ENCODE results near the gene TRAPPC10.

The TRAPPC10 gene

DNA sequence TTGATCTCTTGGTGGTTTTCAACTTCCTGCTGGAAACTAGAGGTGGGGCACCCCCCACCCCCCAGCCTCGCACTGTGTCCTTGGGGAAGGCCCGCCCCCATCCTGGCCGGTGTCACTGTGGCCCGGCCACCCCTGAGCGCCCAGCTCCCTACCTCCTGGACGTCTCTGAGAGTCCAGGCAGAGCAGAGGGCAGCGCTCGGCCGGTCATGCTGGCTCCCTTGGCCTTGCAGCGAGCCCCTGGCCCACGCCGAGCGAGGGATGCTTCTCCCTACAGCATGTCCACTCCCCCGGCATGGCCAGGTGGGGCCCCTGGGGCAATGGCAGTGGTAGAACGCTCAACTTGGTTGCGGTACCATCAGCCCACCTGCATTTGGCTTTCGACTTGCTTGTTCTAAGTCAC lies 28.7 kb upstream of the TRAPPC10 start:
- no peak for DNase-seq (ENCODE audit: low spot score)

- no peak for DNase-seq (ENCODE audit: low spot score)
These were observed 28.2 kb upstream of the TRAPPC10 start for GRCh38 chr21:43983860-43984420.

DNA sequence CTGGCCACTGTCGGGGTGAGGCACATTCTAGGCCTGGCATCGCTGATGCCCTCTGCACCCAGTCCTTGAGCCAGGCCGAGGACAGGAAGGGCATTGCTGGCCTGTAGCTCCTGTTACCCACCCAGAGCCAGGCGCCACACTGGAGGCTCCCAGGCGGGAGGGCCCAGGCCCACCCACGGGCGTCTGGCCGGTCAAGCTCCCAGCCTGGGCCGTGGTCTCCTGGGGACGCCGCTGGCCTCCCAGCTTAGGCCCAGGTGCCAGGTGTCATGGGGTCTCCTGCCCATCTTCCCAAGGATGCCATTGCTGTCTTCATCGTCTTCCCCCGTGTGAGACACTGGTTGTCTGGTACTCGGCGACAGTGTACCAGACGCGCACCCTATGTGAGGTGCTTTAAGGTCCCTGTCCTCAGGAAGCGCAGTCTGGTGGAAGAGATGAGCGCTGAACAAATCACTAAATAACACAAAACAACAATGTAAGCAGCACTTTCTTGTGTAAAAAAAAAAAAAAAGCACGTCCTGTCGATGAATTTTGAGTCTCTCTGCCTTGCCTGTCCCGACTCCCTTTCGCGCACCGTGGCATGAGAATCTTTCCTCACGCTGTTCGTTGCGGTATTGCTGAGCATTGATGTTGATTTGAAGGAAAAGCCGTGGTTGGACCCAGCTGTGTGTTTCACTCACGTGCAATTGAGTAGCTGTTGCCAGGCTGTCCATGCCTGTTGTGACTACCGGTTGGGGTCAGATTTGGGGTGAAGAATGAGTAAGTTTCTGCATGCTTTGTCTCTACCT lies 27.0 kb upstream of the TRAPPC10 start:
- no peak for DNase-seq (ENCODE audit: low spot score)

DNA sequence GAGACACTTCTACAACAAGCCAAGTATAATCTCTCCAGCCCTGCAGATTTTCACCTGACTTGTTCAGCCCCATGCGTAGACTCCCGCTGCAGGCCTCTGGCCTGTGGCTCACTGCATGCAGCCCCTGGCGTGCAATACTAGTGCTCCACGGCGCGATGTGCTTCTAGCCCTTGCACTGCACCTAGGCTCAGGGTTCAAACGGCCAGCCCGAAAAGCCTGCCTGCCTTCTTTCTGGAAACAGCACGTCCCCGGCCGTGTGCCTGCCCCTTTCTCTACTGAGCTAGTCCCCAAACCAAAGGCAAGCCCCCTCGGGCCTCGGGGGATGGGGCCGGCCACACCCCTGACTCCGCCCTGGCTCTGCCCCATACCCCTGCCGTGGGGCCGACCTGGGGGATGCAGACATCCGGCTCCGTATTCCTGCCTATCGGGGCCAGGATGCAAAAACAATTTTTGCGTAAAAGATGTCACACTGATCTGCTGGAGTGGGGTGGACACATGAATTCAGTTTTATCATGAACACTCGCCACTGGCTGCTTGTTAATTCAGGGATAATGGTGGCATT lies 26.3 kb upstream of the TRAPPC10 start:
- DNase-seq (ENCODE audit: low spot score), result no peak

DNA sequence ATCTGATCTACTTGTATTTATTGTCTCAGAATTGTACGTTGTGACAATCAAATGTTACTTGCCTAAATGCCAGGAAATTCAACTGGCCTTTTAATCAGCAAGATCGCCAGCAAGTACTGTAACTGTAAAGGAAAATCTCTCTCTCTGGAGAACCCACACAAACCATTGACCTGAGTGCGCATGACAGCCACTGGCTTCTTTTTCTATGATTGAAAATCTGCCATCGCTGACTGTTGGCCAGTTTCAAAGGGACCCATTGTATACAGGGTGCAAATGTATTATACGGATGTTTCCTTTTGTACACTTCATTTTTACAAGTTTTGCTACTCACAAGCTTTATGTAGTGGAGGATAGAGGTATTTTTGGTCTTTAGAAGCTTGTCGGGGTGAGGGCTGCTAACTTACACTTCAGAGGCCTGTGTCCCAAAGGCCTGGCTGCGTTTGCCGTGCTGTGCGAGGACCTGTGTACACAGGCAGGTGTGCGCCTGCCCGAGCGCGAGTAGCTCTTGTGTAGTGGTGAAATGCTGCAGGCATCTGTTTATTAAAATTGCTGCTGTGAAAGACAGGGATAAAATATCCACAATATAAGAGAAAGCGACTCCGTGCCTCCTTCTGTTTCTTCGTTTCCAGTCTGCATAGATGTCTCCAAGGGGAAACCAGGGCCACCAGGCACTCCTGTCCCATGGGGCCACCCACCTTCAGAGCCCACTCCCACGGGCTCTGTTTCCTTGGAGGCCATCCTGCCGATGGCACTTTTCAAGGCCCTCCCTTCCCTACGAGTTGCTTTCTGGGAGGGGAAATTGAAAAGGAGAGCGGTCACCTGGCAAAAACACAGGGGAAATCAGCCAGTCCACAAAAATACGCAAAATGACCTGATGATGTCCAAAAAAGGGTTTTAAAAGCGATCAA lies 25.3 kb upstream of the TRAPPC10 start:
- no peak for DNase-seq (ENCODE audit: low spot score)

DNA sequence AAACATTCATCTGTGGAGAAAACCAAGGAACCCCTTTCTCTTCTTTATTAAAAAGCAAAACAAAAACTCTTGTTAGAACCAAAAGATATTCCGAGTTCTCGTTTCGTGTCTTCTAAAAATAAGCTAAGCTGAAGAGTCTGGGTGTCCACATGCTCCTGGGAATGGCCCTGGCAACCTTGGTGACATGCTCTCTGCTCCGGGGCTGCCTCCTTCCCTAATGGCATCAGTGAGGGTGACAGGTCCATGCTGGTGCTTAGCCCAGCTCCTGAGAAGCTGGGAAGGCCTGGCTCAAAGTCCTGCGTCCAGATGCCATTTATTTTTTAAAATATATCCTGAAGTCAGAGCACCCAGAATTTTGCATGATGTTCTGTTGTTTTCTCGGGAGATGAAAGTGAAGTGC lies 24.6 kb upstream of the TRAPPC10 start:
- DNase-seq (ENCODE audit: low spot score), result no peak

DNA sequence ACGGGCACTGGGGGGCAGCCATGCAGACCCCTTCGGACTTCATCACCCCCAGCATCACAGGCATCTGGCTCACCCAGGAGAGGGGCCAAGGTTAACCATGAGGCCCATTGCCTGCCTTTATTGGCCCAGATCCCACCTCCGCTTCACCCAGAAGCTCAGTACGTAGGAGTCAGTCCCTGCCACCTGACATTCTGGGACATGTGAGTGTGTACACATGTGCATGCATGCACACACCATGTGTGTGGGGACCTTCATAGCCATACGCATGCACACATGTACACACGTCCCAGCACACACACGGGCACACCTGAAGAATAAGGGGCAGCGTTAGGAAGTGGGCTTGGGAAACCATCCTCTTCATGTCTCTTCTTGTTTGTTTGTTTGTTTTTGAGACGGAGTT lies 24.1 kb upstream of the TRAPPC10 start:
- no peak for DNase-seq (ENCODE audit: low spot score)

DNA sequence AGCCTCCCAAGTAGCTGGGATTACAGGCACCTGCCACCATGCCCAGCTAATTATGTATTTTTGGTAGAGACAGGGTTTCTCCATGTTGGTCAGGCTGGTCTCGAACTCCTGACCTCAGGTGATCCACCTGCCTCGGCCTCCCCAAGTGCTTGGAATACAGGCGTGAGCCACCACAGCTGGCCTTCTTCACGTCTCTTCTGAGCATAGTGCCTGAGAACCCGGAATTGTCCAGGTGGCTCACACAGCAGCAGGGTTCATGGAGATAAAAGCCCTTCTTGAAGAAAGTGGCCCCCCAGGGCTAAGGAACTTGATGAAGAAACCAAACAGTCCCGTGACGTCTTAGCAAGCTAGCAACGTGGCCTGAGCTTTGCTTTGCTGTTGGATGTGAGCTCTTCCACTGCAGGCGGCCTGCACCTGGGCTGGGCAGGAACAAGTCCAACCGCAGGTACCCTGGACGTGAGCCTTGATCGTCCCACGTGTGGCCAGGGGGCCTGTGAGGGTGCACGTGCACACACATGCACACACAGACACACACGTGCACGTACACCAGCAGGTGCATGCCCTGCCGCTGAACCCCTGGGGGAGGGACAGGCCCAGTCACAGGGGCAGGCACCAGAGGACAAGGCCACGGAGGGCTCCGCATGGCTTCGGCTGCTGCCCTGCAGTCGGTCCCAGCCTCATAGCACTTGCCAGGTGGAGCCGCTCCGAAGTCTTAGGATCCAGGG lies 23.4 kb upstream of the TRAPPC10 start:
- DNase-seq (ENCODE audit: low spot score), result no peak

- no peak for DNase-seq (ENCODE audit: low spot score)
These were observed 22.7 kb upstream of the TRAPPC10 start for GRCh38 chr21:43989401-43989800.

- DNase-seq (ENCODE audit: low spot score), result no peak
These were observed 20.6 kb upstream of the TRAPPC10 start for GRCh38 chr21:43991447-43991991.

- no peak for DNase-seq (ENCODE audit: low spot score)
These were observed 20.0 kb upstream of the TRAPPC10 start for GRCh38 chr21:43992121-43992520.

DNA sequence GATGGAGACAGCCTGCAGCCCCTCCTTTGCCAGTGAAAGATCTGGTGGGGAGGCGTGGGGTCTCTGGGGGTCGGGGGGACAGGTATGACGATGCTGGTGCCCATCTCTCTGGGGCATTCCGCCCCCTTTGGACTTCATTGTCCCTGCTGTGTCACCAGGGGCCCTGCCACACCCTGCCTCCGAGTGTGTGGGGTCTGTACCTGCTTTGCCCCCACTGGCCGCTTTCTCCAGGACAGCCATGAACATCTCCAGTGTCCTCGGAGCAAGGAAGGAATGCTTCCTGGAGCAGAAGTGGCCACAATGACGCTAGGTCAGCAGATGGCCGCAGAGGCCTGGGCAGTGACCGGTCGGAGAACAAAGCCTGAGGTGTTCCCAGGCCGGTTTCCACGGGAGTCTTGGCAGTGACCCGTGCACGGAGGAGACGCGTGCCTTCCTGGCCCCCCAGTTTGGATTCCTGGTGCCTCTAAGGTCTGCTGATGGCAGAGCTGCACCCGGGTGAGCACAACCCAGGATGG lies 18.6 kb upstream of the TRAPPC10 start:
- no peak for DNase-seq (ENCODE audit: low spot score)

DNA sequence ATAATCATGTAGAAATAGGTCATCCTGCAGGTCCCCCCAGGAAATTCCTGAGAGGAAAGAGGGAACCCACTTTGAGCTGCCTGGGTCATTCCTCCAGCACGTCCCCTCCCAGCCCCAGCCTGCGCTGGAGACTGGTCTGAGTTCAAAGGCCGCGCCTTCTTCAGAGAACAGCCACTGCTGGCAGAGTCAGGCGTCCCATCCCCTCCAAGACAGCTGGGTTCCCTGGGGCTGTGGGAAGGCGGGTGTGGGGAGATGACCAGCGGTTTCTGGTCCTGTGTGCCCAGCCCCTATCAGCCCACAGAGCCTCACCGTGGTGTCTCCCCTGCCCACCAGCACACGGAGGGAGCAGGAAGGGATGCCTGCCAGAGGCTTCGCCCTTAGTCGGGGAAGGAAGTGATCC lies 18.0 kb upstream of the TRAPPC10 start:
- DNase-seq (ENCODE audit: low spot score), result no peak

GRCh38 chr21:43994646-43995045 lies 17.5 kb upstream of the TRAPPC10 start:
- no peak for DNase-seq (ENCODE audit: low spot score)

GRCh38 chr21:43995521-43996105 lies 16.5 kb upstream of the TRAPPC10 start:
- no peak for DNase-seq (ENCODE audit: low spot score)

- DNase-seq (ENCODE audit: low spot score), result no peak
These were observed 14.1 kb upstream of the TRAPPC10 start for GRCh38 chr21:43997766-43998742.

- no peak for DNase-seq (ENCODE audit: low spot score)
These were observed 11.7 kb upstream of the TRAPPC10 start for GRCh38 chr21:44000360-44000759.

DNA sequence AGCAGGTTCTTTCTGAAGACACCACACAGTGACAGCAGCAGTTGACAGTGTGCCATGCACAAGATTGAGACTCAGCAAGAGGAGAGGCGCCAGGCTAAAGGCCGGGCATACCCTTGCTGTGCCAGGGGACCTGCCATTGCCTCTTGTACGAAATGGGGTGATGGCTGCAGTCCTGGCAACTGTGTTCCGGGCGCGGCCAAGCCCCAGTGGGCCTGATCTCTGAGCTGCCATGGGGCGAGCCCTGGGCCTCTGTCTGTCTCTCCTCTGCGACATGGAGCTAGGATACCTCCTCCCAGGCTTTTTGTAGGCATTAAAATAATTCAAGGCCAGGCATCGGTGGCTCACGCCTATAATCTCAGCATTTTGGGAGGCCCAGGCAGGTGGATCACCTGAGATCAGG lies 9.6 kb upstream of the TRAPPC10 start:
- no peak for DNase-seq (ENCODE audit: low spot score)

DNA sequence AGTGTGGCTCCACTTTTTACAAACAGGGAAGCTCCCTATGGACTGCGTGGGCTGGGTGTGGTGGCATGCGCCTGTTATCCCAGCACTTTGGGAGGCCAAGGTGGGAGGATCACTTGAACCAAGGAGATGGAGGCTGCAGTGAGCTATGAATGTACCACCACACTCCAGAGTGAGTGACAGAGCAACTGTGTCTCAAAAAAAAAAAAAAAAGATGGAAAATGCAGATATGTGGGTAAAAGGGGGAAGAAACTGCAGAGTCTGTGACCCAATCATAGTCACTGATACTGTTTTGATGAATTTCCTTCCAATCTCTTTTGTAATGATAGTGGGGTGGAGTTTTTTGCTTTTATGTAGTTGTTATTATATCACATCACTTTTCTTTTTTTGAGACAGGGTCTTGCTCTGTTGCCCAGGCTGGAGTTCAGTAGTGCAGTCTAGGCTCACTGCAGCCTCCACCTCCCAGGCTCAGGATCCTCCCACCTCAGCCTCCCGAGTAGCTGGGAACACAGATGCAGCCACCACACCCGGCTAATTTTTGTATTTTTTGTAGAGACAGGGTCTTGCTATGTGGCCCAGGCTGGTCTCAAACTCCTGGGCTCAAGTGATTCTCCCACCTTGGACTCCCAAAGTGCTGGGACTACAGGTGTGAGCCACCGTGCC lies 8.7 kb upstream of the TRAPPC10 start:
- DNase-seq (ENCODE audit: low spot score), result no peak
